ENCODE results near the gene SLC39A5. TPM values are rescaled to one million over a fixed set of nuclear protein-coding genes. Genes with fewer than 3 reads are reported as not detected.

SLC39A5 gene
- total and polyA plus RNA-seq, 2 of the 13 experiments (the other 11 are each of a cell fraction or from before 2014, with no cell fraction given): 59.7 to 101 TPM

- TF ChIP-seq PATZ1 (CRISPR knock-in tag; IDR thresholded peaks at IDR 0.05): peak; percentile 92
- TF ChIP-seq ZNF24 (IDR thresholded peaks at IDR 0.05): no peak
- no peak for TF ChIP-seq TRIM22 (IDR thresholded peaks at IDR 0.05)
- peak; percentile 62; the same call in 1 of the 2 replicates for TF ChIP-seq KAT8 (CRISPR knock-in tag; IDR thresholded peaks at IDR 0.05)
- peak; percentile 76; the same call in 1 of the 2 replicates for TF ChIP-seq ZBTB3 (CRISPR knock-in tag; IDR thresholded peaks at IDR 0.05; ENCODE audit: borderline replicate concordance, low read depth)
- peak; percentile 60; the same call in 1 of the 2 replicates for TF ChIP-seq RXRA (CRISPR knock-in tag; IDR thresholded peaks at IDR 0.05)
- no peak for TF ChIP-seq HBP1 (CRISPR knock-in tag; IDR thresholded peaks at IDR 0.05; ENCODE audit: low read depth)
- TF ChIP-seq E2F1 (CRISPR knock-in tag; IDR thresholded peaks at IDR 0.05): no peak
- no peak; the same call in none of the 2 replicates for TF ChIP-seq BRD4 (CRISPR knock-in tag; IDR thresholded peaks at IDR 0.05)
- TF ChIP-seq ZNF660 (CRISPR knock-in tag; IDR thresholded peaks at IDR 0.05; ENCODE audit: borderline replicate concordance, low read depth): no peak
- TF ChIP-seq U2AF2 (IDR thresholded peaks at IDR 0.05; ENCODE audit: low read depth, low read length): no peak
- TF ChIP-seq LBX2 (CRISPR knock-in tag; IDR thresholded peaks at IDR 0.05; ENCODE audit: borderline replicate concordance): no peak
- TF ChIP-seq E2F5 (CRISPR knock-in tag; conservative IDR thresholded peaks at IDR 0.05): no peak
- no peak for TF ChIP-seq NFIB (CRISPR knock-in tag; IDR thresholded peaks at IDR 0.05; ENCODE audit: borderline replicate concordance)
- TF ChIP-seq SMAD1 (CRISPR knock-in tag; IDR thresholded peaks at IDR 0.05; ENCODE audit: borderline replicate concordance, low read depth): no peak
- TF ChIP-seq ZNF709 (CRISPR knock-in tag; IDR thresholded peaks at IDR 0.05): no peak
- no peak for TF ChIP-seq ZNF3 (CRISPR knock-in tag; IDR thresholded peaks at IDR 0.05)
- peak; percentile 24; the same call in 1 of the 2 replicates for TF ChIP-seq ISL2 (CRISPR knock-in tag; IDR thresholded peaks at IDR 0.05)
- TF ChIP-seq ZNF230 (CRISPR knock-in tag; IDR thresholded peaks at IDR 0.05): 0 out of 2 replicates have a peak, but pooled peaks have one; percentile 69
- peak; percentile 80 for TF ChIP-seq KDM6A (CRISPR knock-in tag; IDR thresholded peaks at IDR 0.05; ENCODE audit: low read depth)
- no peak for TF ChIP-seq CREB3 (CRISPR knock-in tag; IDR thresholded peaks at IDR 0.05)
Measured at GRCh38 chr12:56230432-56231183, 757 bp downstream of the SLC39A5 start (continued).

All from HepG2 (cell line).